Measurements from ENCODE around the gene IL1RAPL2.

DNA sequence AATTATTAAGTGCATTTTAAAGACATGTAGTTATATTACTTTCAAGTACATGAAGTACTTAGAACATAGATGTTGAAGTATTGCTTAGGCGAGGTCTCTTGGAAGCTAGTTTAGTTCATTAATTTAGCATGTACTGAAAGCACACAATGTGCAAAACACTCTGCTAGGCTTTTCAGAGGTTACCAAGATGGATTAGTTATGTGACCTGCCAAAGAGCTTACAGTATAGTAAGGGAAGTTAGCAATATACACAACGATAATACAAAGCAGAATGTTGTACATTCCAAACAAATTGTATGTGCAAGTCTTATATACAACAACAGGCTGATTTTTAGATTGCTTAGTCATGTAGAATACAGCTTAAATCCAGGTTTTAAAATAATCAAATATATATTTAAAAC, 1137.9 kb downstream of the IL1RAPL2 start:
- TF ChIP-seq, protein P1, sequence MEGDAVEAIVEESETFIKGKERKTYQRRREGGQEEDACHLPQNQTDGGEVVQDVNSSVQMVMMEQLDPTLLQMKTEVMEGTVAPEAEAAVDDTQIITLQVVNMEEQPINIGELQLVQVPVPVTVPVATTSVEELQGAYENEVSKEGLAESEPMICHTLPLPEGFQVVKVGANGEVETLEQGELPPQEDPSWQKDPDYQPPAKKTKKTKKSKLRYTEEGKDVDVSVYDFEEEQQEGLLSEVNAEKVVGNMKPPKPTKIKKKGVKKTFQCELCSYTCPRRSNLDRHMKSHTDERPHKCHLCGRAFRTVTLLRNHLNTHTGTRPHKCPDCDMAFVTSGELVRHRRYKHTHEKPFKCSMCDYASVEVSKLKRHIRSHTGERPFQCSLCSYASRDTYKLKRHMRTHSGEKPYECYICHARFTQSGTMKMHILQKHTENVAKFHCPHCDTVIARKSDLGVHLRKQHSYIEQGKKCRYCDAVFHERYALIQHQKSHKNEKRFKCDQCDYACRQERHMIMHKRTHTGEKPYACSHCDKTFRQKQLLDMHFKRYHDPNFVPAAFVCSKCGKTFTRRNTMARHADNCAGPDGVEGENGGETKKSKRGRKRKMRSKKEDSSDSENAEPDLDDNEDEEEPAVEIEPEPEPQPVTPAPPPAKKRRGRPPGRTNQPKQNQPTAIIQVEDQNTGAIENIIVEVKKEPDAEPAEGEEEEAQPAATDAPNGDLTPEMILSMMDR (IDR thresholded peaks at IDR 0.05), result no peak
- no peak for TF ChIP-seq POLR2A (IDR thresholded peaks at IDR 0.05)
